ENCODE data around the gene MAP1B. TPM values are rescaled to one million over a fixed set of nuclear protein-coding genes. Genes with fewer than 3 reads are reported as not detected.

Gene MAP1B
- total and polyA plus RNA-seq, 10 of the 15 experiments (the other 5 are each of a cell fraction or from before 2014, with no cell fraction given): 0.02 to 0.81 (median 0.06) TPM; not detected in 1

- peaks cover 7% of the 10 kb centered on the region for H3K4me1 ChIP-seq (ENCODE audit: control insufficient read depth, insufficient read depth, low read length)
- no peak overlapping the region for H3K4me3 ChIP-seq
- DNase-seq (ENCODE audit: low read depth, low spot score) (no peak), FAIRE-seq (no peak), ATAC-seq (no peak)
- H4K20me1 ChIP-seq (ENCODE audit: control insufficient read depth, insufficient read depth): no peaks in the 10 kb centered on the region
- H3K4me2 ChIP-seq (ENCODE audit: control insufficient read depth, insufficient read depth): no peak overlapping the region
- peaks cover 4 to 27% of the 10 kb centered on the region in 2 experiments; a peak in 3 of 4 replicates for H3K36me3 ChIP-seq (ENCODE audit: control insufficient read depth in 2 of 2, insufficient read depth in 2 of 2, low read length in 1 of 2)
- peaks cover 1% of the 10 kb centered on the region; the same call in 1 of the 2 replicates for H3K79me2 ChIP-seq (ENCODE audit: control insufficient read depth, insufficient read depth, low read length)
- RAD21 ChIA-PET (ENCODE audit: unreplicated experiment): no interaction called here
- CTCF ChIA-PET: interaction anchor here (0.7 to 2.5 kb wide), 4 partner anchors 8 to 69 kb away, joined by 3 to 5 read pairs (median 4); no protein-coding TSS in a partner anchor
- no peak overlapping the region for H3K9ac ChIP-seq (ENCODE audit: control insufficient read depth, insufficient read depth, low read length)
- TF ChIP-seq MEF2B (IDR thresholded peaks at IDR 0.05; ENCODE audit: partially characterized antibody, poor library complexity, severe bottlenecking) (no peak), MAX (IDR thresholded peaks at IDR 0.05; ENCODE audit: low read depth, low read length) (no peak), SIX5 (IDR thresholded peaks at IDR 0.05; ENCODE audit: low read depth, low read length, severe bottlenecking) (no peak), PKNOX1 (IDR thresholded peaks at IDR 0.05) (no peak), STAT1 (conservative IDR thresholded peaks at IDR 0.05) (no peak), IRF5 (IDR thresholded peaks at IDR 0.05; ENCODE audit: borderline replicate concordance) (no peak), HDAC6 (IDR thresholded peaks at IDR 0.05; ENCODE audit: unreplicated experiment) (no peak), CHD4 (IDR thresholded peaks at IDR 0.05) (no peak), EGR1 (IDR thresholded peaks at IDR 0.05; ENCODE audit: borderline replicate concordance in 1 of 2, low read depth in 2 of 2, low read length in 2 of 2) (no peak), RB1 (IDR thresholded peaks at IDR 0.05; ENCODE audit: borderline replicate concordance) (no peak), POU2F2 (IDR thresholded peaks at IDR 0.05; ENCODE audit: borderline replicate concordance, low read depth, low read length) (no peak)
- H3K27me3 ChIP-seq (replicated peaks in 1 of 2; ENCODE audit: control insufficient read depth in 2 of 2, insufficient read depth in 2 of 2, low read length in 1 of 2): no peaks in the 10 kb centered on the region
- intact Hi-C loops (cut with micrococcal nuclease; ENCODE audit: unreplicated experiment): no loop called here
- POLR2A ChIA-PET: interaction anchor here (0.9 kb wide), 1 partner anchor 63 kb away, joined by 4 read pairs; no protein-coding TSS in a partner anchor
- in situ Hi-C loops (cut with MboI): no loop called here
- 100% methylated on average over 5 of the region's 5 CpGs for WGBS (ENCODE audit: insufficient coverage, insufficient replicate concordance, low lambda C conversion rate, missing lambda C conversion rate)
- BruUV-seq (replicated peaks): no TSS peak
- SMC1A ChIA-PET (ENCODE audit: uncharacterized antibody, unreplicated experiment): interaction anchor here (0.7 to 1.9 kb wide), 5 partner anchors 9 to 70 kb away, joined by 3 to 6 read pairs (median 4); no protein-coding TSS in a partner anchor
- H2AFZ ChIP-seq (ENCODE audit: control insufficient read depth, low read depth, low read length): no peak overlapping the region
- H3K27ac ChIP-seq (ENCODE audit: control insufficient read depth, insufficient read depth): no peak overlapping the region
- no peaks in the 10 kb centered on the region for H3K9me3 ChIP-seq (replicated peaks; ENCODE audit: control insufficient read depth, insufficient read depth, low read length)
These were observed 131.6 kb downstream of the MAP1B start for GRCh38 chr5:72238712-72239445.

Data from GM12878 (cell line).